IPS-15b (cell line): ENCODE results near the gene USB1.

Experiments
- H3K27me3 ChIP-seq: one replicate; pipeline ENCODE4 v1.6.1; 2013; ENCODE audit warnings: low read length; ENCODE audit not compliant: control insufficient read depth, insufficient read depth
- H3K36me3 ChIP-seq: one replicate; pipeline ENCODE4 v1.6.1; 2013; ENCODE audit warnings: low read length; ENCODE audit not compliant: control insufficient read depth, insufficient read depth
- H3K4me1 ChIP-seq: one replicate; pipeline ENCODE4 v1.6.1; 2013; ENCODE audit warnings: mild to moderate bottlenecking, low read length; ENCODE audit not compliant: control insufficient read depth, insufficient read depth
- H3K4me3 ChIP-seq: one replicate; pipeline ENCODE4 v1.5.1; 2013; ENCODE audit warnings: low read depth, low read length
- H3K9ac ChIP-seq: one replicate; pipeline ENCODE4 v1.6.1; 2013; ENCODE audit warnings: low read depth, mild to moderate bottlenecking, low read length
- H3K9me3 ChIP-seq: one replicate; pipeline ENCODE4 v1.6.1; 2013; ENCODE audit warnings: mild to moderate bottlenecking, low read length; ENCODE audit not compliant: control insufficient read depth, insufficient read depth

Gene USB1

DNA sequence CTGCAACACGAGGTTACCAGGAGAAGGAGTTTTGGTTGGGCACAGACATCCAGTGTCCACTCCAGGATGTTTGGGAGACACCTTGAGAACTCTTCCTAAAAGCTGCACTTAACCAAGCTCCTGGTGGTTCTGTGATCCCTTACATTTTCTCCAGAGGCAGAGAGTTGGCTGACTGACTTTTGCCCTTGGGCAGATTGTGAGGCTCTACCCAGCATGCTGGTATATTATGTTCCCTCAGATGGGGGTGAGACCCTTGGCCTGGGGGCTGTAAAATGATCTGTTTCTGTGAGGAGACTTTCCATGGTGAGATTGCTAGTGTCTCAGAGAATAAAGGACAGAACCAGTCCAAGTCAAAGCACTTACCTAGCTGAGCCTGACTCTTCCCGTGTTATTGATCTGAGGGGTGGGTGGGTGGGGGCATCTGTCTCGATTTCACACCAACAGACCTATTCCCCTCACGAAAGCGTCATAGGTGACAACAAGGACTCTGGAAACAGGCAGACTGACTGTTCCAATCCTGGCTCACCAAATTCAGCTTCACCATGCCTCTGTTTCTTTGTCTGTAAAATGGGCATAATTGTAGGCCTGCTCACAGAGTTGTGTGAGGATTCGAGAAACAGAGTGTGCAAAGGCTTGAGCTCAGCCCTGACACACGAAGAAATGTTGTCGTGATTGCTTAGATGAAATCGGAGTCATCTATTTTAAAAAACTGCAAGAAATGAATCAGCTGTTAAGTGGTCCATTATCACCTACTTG lies 12.2 kb downstream of the USB1 start:
- Histone ChIP-seq H3K27me3 (no peaks in the 10 kb centered on the region), H3K9ac (no peak overlapping the region), H3K4me3 (no peak overlapping the region), H3K9me3 (no peaks in the 10 kb centered on the region), H3K36me3 (peaks cover 7% of the 10 kb centered on the region), H3K4me1 (no peaks in the 10 kb centered on the region)

DNA sequence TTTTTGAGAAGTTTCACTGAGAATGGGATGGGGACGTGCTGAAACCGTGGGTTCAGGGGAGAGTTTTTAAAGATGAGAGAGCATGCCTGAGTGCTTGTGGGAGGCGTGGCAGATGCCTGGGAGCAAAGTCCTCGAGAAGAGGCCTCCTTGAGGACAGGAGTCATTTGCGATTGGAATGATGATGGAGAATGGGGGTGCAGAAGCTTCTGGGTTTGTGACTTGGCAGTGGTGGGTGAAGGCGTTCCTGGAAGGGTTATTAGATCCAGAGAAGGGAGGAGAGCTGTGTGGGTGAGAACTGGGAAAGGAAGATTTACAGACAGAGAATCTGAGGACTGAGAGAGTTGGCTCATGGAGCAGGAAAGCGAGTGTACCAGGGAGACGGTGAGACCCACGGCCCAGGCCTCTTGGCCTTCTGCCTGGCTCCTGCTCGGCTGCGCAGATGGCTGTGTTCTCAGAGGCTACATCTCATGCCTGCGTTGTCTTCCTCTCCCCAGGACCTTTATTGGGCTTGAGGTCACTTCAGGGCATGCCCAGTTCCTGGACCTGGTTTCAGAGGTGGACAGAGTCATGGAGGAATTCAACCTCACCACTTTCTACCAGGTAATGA lies 15.7 kb downstream of the USB1 start:
- no peaks in the 10 kb centered on the region for H3K4me1 ChIP-seq
- no peak overlapping the region for H3K9ac ChIP-seq
- no peaks in the 10 kb centered on the region for H3K27me3 ChIP-seq

DNA sequence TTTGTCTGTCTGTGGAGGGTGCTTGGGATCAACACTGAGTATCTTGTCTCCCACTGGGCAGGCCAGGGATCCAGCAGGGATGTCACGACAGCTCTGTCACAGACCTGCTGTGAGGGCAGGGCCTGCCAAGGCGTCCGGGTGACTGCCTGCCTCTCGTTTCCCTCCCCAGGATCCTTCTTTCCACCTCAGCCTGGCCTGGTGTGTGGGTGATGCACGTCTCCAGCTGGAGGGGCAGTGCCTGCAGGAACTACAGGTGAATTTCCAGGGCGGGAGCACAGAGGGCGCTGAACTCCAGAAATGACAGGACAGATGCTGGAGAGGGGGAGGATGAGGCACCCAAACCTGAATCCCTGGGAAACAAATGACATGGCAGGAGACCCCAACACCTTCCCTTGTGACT lies 17.6 kb downstream of the USB1 start:
- Histone ChIP-seq H3K4me1 (peaks cover 15% of the 10 kb centered on the region), H3K27me3 (no peaks in the 10 kb centered on the region), H3K36me3 (peaks cover 10% of the 10 kb centered on the region), H3K9me3 (no peaks in the 10 kb centered on the region), H3K9ac (no peak overlapping the region), H3K4me3 (no peak overlapping the region)

More for the DNA sequence above, 15.7 kb downstream of the USB1 start:
- H3K4me3 ChIP-seq = no peak overlapping the region
- no peaks in the 10 kb centered on the region for H3K9me3 ChIP-seq
- H3K36me3 ChIP-seq = peaks cover 13% of the 10 kb centered on the region

DNA sequence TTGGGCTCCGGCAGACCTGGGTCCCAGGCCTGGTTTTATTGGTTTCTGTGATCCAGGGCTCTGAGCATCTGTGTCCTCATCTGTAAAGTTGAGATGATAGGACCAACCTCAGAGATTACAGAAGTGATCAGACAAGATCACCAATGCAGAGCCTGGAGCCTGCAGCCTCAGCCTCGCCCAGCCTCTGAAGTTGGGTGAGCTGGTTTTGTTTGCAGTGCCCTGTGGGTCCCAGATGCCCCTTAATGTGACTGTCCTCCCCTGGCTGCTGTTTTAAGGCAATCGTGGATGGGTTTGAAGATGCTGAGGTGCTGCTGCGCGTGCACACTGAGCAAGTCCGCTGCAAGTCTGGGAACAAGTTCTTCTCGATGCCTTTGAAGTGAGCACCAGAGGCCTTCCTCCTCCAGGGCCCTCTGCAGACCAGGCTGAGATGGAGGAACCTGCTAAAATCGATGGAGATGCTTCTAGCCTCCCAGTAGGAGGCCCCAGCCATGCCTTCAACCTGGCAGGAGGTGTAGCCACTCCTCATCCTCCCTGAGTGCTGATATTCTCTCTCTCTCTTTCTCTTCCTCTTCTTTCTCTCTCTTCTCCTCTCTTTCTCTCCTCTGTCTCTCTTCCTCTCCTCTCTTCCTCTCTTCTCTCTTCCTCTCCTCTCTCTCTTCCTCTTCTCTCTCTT lies 18.8 kb downstream of the USB1 start:
- Histone ChIP-seq H3K9ac (no peak overlapping the region), H3K36me3 (peaks cover 10% of the 10 kb centered on the region)

DNA sequence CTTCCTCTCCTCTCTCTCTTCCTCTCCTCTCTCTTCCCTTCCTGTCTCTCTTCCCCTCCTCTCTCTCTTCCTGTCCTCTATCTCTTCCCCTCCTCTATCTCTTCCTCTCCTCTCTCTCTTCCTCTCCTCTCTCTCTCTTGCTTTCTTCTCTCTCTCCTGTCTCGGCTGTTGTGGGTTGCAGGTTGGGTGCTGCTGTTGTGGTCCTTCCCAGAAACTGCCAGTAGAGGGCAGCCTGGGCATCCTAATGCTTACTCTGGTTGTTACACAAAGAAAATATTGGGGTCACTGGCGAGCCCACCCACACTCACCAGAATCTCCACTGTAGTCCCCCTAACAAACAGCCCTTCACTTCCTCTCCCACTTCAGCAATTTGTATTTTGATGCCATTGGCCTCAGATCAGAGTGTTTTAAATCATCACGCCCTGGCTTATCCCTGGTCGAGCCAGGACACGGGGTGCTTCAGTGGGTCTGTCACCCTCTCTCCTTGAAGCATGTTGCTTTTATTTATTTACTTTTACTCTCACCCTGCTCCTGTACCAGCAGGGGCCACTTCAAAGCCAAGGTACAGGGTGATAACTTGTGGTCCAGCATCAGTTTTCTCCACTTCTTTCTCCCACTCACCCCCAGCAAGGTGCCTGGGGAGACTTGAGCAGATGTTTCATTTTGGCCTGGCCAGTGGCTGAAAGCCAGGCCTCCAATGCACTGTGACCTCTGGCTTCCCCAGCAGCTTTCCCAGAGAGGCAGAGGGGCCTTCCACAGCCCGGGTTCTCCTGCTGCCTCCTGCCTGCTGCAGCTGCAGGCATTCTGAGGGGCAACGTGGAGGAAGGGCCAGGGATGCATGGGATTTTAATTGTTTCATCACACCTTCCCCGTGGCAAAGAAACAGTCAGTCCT lies 19.7 kb downstream of the USB1 start:
- no peak overlapping the region for H3K4me3 ChIP-seq
- peaks cover 17% of the 10 kb centered on the region for H3K4me1 ChIP-seq
- peaks cover 10% of the 10 kb centered on the region for H3K36me3 ChIP-seq
- H3K9ac ChIP-seq = no peak overlapping the region
- H3K9me3 ChIP-seq = no peaks in the 10 kb centered on the region
- peaks cover 6% of the 10 kb centered on the region for H3K27me3 ChIP-seq

More for the DNA sequence above, 18.8 kb downstream of the USB1 start:
- no peak overlapping the region for H3K4me3 ChIP-seq
- peaks cover 17% of the 10 kb centered on the region for H3K4me1 ChIP-seq
- H3K9me3 ChIP-seq = no peaks in the 10 kb centered on the region
- peaks cover 6% of the 10 kb centered on the region for H3K27me3 ChIP-seq

DNA sequence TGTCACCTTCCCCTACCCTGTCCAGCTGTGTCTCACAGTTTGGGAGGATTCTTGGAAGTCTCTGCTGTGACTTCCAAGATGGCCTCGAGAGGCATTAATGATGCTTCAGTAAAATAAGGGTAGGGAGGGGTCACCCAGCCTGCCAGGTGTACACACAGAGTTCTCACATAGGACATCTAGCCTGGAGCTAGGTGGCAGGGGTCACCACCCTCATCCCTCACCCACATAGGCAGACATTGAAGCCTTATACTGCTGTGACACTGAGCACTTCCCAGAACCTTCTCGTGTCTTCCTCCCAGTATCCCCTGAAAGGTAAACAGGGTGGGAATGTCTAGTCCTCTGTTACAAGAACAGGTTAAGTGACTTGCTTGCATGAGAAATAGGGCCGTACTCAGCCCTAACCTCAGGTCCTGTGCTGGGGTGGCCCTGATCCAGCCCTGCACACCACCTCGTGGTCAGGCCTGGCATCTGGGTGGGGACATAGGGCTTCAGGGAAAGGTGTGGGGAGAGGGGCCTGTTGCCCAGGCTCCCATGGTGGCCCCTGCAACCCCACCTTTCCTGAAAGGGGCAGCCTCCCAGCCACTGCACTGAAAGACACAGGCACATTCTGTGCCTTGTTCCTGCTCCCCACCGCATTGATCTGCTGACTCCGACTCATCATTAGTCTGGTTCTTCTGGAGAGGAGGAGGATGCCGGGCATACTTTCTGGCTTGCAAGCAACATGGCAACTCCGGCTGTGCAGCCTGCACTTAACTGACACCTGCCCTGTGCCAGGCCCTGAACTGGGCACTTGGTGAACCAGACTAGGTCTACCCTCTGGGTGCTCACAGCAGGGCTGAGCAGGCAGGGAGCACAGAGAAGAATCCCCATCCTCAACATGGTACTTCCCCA lies 20.7 kb downstream of the USB1 start:
- Histone ChIP-seq H3K9ac (no peak overlapping the region), H3K27me3 (peaks cover 6% of the 10 kb centered on the region), H3K9me3 (no peaks in the 10 kb centered on the region), H3K4me3 (no peak overlapping the region), H3K4me1 (peaks cover 17% of the 10 kb centered on the region), H3K36me3 (peaks cover 10% of the 10 kb centered on the region)

DNA sequence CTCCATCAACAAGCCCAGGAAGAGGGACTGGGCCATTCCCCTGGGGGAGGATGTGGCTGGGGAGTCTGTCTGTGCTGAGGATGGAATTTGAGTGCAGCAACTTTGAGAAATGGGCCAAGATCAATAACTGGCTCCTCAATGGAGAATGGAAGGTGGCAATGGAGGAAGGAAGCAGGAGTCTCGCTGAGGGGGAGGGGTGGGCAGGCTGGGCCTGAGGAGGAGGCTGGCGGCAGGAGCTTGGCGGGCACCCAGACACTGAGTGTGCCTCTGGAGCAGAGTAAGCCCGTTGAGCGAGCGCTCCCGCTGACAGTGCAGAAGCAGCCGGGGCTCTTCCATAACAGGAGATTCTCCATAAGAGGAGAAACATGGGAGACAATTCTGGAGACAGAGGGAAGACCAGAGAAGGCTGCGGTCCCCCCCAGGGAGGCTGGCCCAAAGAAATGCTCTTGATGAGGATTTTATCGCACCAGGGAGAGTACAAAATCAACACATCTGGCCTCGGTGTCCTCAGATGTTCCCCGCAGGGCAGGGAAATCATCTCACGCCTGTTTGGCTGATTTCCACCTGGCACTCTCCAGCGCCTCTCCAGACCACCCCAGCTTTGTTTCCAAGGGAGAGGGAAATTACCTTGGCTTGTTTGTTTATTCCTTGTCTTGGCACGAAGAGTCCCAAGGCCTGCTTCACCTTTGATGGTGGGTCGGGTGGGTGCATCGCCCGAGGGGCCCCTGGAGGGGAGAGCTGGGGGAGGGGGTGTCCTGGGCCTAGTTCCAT lies 21.6 kb downstream of the USB1 start:
- Histone ChIP-seq H3K9me3 (no peaks in the 10 kb centered on the region), H3K4me1 (peaks cover 17% of the 10 kb centered on the region), H3K36me3 (peaks cover 10% of the 10 kb centered on the region), H3K4me3 (no peak overlapping the region), H3K9ac (no peak overlapping the region), H3K27me3 (peaks cover 6% of the 10 kb centered on the region)

DNA sequence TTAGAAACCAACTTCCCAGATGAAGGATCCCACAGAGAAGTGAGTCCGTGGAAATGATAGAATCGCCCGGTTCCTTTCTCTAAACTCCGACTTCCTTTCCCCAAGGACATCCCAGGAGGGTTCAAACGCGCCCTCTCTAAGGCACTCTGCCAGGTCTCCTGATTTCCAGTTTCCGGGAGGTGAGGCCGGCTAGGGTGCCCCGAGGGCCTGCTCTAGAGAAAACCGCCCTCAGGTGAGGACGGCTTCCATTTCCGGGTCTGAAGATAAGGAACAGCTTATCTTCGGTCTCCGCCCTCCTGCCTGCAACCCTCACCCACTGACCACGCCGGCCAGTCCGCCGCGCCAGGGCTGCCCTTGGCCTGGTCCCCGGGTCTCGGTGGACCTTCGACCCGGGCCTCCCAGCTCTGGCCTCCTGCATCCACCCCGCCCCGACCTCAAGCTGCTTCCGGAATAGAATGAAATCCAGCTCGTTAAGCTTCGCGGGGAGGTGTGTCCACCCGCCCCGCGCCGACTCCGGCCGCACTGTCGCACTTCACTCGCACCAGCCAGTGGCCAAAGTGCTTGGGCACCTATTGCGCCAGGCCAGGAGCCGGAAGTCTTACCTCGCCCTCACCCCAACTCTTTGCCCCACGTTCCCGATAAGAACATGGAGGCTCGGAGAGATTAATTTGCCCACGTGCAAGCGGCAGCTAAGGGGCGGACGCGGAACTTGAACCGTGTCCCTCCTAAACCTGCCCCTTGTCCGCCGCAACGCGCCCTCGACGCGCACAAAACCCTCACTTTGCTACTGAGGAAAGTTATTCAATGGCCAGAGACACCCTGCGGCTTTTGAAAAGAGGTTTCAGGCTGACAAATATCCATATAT lies 23.5 kb downstream of the USB1 start:
- Histone ChIP-seq H3K9ac (peak overlapping the region; percentile 16), H3K4me1 (peaks cover 30% of the 10 kb centered on the region), H3K4me3 (peak overlapping the region; percentile 77), H3K36me3 (peaks cover 3% of the 10 kb centered on the region), H3K9me3 (no peaks in the 10 kb centered on the region), H3K27me3 (peaks cover 6% of the 10 kb centered on the region)

DNA sequence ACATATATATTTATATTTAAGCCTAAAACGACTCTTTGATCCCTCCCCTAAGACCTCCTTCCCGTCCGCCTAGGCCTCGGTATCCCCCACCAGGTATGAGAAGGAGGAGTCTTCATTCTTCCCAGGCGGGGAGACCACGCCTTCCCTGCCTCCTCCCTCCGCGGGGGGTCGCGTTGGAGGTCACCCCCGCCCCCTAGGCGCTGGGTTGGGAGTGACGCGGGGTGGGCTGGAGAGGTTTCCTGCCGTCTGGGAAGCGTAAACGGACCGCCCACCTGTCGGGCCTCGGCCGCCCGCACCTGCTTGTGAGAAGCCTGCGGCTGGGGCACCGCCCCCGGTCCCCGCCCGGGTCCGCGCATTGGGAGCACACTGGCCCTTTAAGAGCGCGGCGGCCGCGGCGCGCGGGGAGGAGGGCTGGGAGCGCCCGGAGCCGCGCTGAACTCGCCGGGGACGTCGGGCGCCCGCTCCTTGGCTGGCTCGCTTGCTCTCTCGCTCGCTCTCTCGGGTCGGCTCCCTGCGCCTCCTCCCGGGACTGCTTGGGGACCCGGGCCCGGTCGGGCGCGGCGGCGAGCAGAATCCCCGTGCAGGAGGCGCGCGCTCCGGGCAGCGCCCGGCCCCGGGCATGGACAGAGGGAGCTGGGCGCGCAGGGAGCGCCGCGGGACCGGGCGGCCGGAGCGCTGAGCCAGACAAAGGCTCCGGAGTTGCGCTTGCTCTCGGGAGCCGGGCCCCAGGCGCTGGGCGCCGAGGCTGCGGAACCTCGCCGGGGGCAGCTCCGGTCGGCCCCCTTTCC lies 24.3 kb downstream of the USB1 start, which contains the start of gene MMP15:
TSS of gene MMP15 (plus strand) at position 404 of the 788 bp plus-strand sequence. CDS start 597 bp downstream, outside the sequence.
- H3K36me3 ChIP-seq = peaks cover 3% of the 10 kb centered on the region
- no peaks in the 10 kb centered on the region for H3K9me3 ChIP-seq
- H3K4me3 ChIP-seq = peak within 1 kb of the TSS; percentile 77
- peaks cover 6% of the 10 kb centered on the region for H3K27me3 ChIP-seq
- peaks cover 30% of the 10 kb centered on the region for H3K4me1 ChIP-seq
- H3K9ac ChIP-seq = peak within 1 kb of the TSS; percentile 70
